ENCODE measurements around the gene MIX23. TPM values are rescaled to one million over a fixed set of nuclear protein-coding genes. Genes with fewer than 3 reads are reported as not detected.

Gene MIX23
- polyA plus RNA-seq, 3 donors: 3.9 to 8.2 (median 5.2) TPM

- no peak for DNase-seq
- no peak overlapping the region for H3K27ac ChIP-seq (ENCODE audit: low read depth in 1 of 2, low read length in 2 of 2)
- no CpG with 5 or more reads among the region's 2 CpGs for WGBS (ENCODE audit: insufficient coverage)
- Mint-ChIP-seq H3K27ac (peak overlapping the region in 1 of 7 donors; percentile 43), H3K4me1 (no peaks in the 10 kb centered on the region), H3K27me3 (ENCODE audit: low read depth in 3 of 3) (peaks cover 0 to 3% (median 1%) of the 10 kb centered on the region in 3 donors), H3K9me3 (peaks cover 0 to 2% (median 0%) of the 10 kb centered on the region in 7 donors), H3K36me3 (peaks cover 60 to 80% of the 10 kb centered on the region in 2 donors), H3K4me3 (no peak overlapping the region)
- peaks cover 23% of the 10 kb centered on the region for H4K20me1 ChIP-seq (ENCODE audit: insufficient read depth, low read length)
- H3K4me1 ChIP-seq (ENCODE audit: control insufficient read depth in 1 of 2, insufficient read depth in 2 of 2, low read length in 2 of 2): no peaks in the 10 kb centered on the region
- intact Hi-C loops (cut with micrococcal nuclease): no loop called here
- H3K36me3 ChIP-seq (replicated peaks in 1 of 2; ENCODE audit: control insufficient read depth in 1 of 2, insufficient read depth in 2 of 2, low read length in 2 of 2): peaks cover 54 to 97% of the 10 kb centered on the region in 2 donors
- H3K79me2 ChIP-seq (ENCODE audit: insufficient read depth, low read length): peaks cover 9% of the 10 kb centered on the region
- no peak for TF ChIP-seq CTCF (IDR thresholded peaks at IDR 0.05)
- no peak overlapping the region for H3K4me3 ChIP-seq (replicated peaks in 1 of 3; ENCODE audit: low read depth in 2 of 3, low read length in 3 of 3)
- no peaks in the 10 kb centered on the region for H3K27me3 ChIP-seq (ENCODE audit: control insufficient read depth in 2 of 2, insufficient read depth in 2 of 2, low read length in 2 of 2)
- H2AFZ ChIP-seq (ENCODE audit: insufficient read depth, low read depth, low read length, poor library complexity, severe bottlenecking): no peak overlapping the region
- H3K4me2 ChIP-seq (replicated peaks; ENCODE audit: extremely low read depth, low read length, poor library complexity, severe bottlenecking): no peak overlapping the region
- no peaks in the 10 kb centered on the region for H3K9me3 ChIP-seq (replicated peaks in 1 of 2; ENCODE audit: control insufficient read depth in 1 of 2, insufficient read depth in 1 of 2, low read length in 2 of 2)
- H3K9ac ChIP-seq (ENCODE audit: insufficient read depth, low read length, poor library complexity, severe bottlenecking): no peak overlapping the region
These were observed 44.9 kb upstream of the MIX23 start for GRCh38 chr3:122427857-122428471.

GRCh38 chr3:122421836-122422235 lies 38.8 kb upstream of the MIX23 start:
- Histone ChIP-seq H3K9ac (ENCODE audit: insufficient read depth, low read length, poor library complexity, severe bottlenecking) (no peak overlapping the region), H3K9me3 (replicated peaks in 1 of 2; ENCODE audit: control insufficient read depth in 1 of 2, insufficient read depth in 1 of 2, low read length in 2 of 2) (no peaks in the 10 kb centered on the region), H2AFZ (ENCODE audit: insufficient read depth, low read depth, low read length, poor library complexity, severe bottlenecking) (no peak overlapping the region), H4K20me1 (ENCODE audit: insufficient read depth, low read length) (peaks cover 30% of the 10 kb centered on the region), H3K4me3 (replicated peaks in 1 of 3; ENCODE audit: low read depth in 2 of 3, low read length in 3 of 3) (no peak overlapping the region), H3K27ac (ENCODE audit: low read depth in 1 of 2, low read length in 2 of 2) (no peak overlapping the region), H3K36me3 (replicated peaks in 1 of 2; ENCODE audit: control insufficient read depth in 1 of 2, insufficient read depth in 2 of 2, low read length in 2 of 2) (peaks cover 28 to 56% of the 10 kb centered on the region in 2 donors), H3K4me1 (ENCODE audit: control insufficient read depth in 1 of 2, insufficient read depth in 2 of 2, low read length in 2 of 2) (peaks cover 4 to 6% of the 10 kb centered on the region in 2 donors), H3K79me2 (ENCODE audit: insufficient read depth, low read length) (peaks cover 47% of the 10 kb centered on the region), H3K4me2 (replicated peaks; ENCODE audit: extremely low read depth, low read length, poor library complexity, severe bottlenecking) (no peak overlapping the region), H3K27me3 (ENCODE audit: control insufficient read depth in 2 of 2, insufficient read depth in 2 of 2, low read length in 2 of 2) (no peaks in the 10 kb centered on the region)
- peaks cover 3% of the 10 kb centered on the region for H3K4me1 Mint-ChIP-seq
- WGBS (ENCODE audit: insufficient coverage): no CpG with 5 or more reads among the region's 2 CpGs
- intact Hi-C loops (cut with micrococcal nuclease): no loop called here
- H3K27ac Mint-ChIP-seq: peak overlapping the region in 1 of 7 donors; percentile 50
- TF ChIP-seq CTCF (IDR thresholded peaks at IDR 0.05): no peak
- peaks cover 37 to 43% of the 10 kb centered on the region in 2 donors for H3K36me3 Mint-ChIP-seq
- DNase-seq: no peak
- no peak overlapping the region for H3K4me3 Mint-ChIP-seq
- H3K27me3 Mint-ChIP-seq (ENCODE audit: low read depth in 3 of 3): no peaks in the 10 kb centered on the region
- no peaks in the 10 kb centered on the region for H3K9me3 Mint-ChIP-seq

Measured in CD14-positive monocyte (primary cell).